GM12892 (cell line): ENCODE measurements around the gene ODAD2.

Experiments used
- DNase-seq: peaks from one replicate; pipeline ENCODE4 v3.0.0; 2011; ENCODE audit not compliant: insufficient read length
- FAIRE-seq: peaks from 2 replicates; lab custom pipeline; 2011; peaks lifted over from hg19 to GRCh38; lab: Jason Lieb, UNC
- POLR2A ChIP-seq: IDR thresholded peaks from 2 replicates; pipeline ENCODE4 v1.6.1; 2011; ENCODE audit warnings: low read depth, low read length, control low read depth
- POLR2AphosphoS5 ChIP-seq: IDR thresholded peaks from 2 replicates; pipeline ENCODE4 v1.6.1; 2011; ENCODE audit warnings: low read depth, low read length, control low read depth
- TAF1 ChIP-seq: IDR thresholded peaks from 2 replicates; pipeline ENCODE4 v1.6.1; 2011; ENCODE audit warnings: low read depth, mild to moderate bottlenecking, control low read depth, low read length, borderline replicate concordance

ODAD2 gene

GRCh38 chr10:27794157-27794556, 204.7 kb downstream of the ODAD2 start:
- TF ChIP-seq POLR2AphosphoS5 = no peak
- no peak for TF ChIP-seq POLR2A
- no peak for TF ChIP-seq TAF1
- DNase-seq = no peak
- no peak for FAIRE-seq

DNA sequence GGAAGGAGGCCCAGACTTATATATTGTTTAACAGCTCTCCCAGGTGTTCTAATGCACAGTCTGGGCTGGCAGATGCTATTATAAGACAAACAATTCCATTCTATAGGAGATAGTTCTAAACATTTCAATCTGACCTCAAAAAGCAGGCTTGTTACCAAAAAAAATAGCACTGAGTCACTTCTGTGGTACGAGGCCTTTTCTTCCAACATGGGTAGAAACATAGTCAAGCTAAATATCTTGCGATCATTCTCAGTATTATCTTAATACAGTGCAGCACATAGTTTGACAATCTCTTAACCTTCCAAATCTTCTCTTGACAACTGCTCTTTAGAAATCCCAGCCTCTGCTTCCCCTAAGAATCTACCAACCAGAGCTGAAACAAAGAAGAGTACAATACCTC, 206.7 kb downstream of the ODAD2 start:
- FAIRE-seq = no peak

GRCh38 chr10:27784272-27784671, 214.6 kb downstream of the ODAD2 start:
- FAIRE-seq (no peak), DNase-seq (no peak)
- no peak for TF ChIP-seq POLR2AphosphoS5
- TF ChIP-seq TAF1 = no peak
- no peak for TF ChIP-seq POLR2A

More for the DNA sequence above, 206.7 kb downstream of the ODAD2 start:
- no peak for DNase-seq
- TF ChIP-seq POLR2AphosphoS5 (no peak), TAF1 (no peak), POLR2A (no peak)

DNA sequence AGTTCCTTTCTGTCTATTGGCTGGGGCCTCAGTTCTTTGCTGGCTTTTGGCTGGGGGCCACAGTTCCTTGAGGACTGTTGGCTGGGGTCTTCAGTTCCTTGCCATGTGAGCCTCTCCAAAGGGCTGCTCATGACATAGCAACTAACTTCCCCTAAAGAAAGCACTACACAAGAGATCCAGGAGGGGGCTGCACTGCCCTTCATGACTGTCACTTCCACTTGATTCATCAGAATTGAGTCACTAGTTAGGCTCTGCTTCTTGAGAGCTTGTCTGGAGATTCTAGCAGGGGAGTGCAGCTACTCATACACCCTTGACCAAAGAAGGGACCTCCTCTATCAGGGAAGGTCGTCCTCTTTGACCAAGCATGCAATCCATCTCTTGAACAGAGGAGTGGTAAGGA, 215.2 kb downstream of the ODAD2 start:
- FAIRE-seq (no peak), DNase-seq (no peak)
- no peak for TF ChIP-seq TAF1
- no peak for TF ChIP-seq POLR2A
- no peak for TF ChIP-seq POLR2AphosphoS5

- DNase-seq (no peak), FAIRE-seq (no peak)
- TF ChIP-seq TAF1 (no peak), POLR2AphosphoS5 (no peak), POLR2A (no peak)
Observed at GRCh38 chr10:27779462-27780015, 219.3 kb downstream of the ODAD2 start.

- FAIRE-seq (no peak), DNase-seq (no peak)
- TF ChIP-seq POLR2A (no peak), TAF1 (no peak), POLR2AphosphoS5 (no peak)
Observed at GRCh38 chr10:27774831-27775230, 224.0 kb downstream of the ODAD2 start.

DNA sequence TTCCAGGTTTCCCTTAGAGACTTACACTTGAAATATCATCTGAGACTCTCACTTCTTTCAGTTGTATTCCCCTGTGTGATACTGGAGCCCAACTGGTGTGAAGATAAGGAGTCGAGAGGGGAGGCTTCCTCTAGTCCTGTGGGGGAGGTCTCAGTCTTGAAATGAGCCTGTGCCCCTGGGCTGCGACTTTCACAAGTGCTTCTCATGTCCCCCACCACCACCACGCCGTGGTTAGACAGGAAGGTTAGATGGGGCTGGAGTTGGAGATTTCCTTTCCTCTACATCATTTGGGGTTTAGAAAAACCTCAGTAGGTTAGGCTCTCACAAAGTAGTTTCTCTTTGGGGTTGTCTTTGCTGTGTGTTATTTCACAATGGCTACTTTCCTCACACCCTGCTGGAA, 227.6 kb downstream of the ODAD2 start:
- DNase-seq (no peak), FAIRE-seq (no peak)
- TF ChIP-seq TAF1 (no peak), POLR2A (no peak), POLR2AphosphoS5 (no peak)

GRCh38 chr10:27770181-27770580, 228.7 kb downstream of the ODAD2 start:
- no peak for FAIRE-seq
- no peak for TF ChIP-seq TAF1
- no peak for TF ChIP-seq POLR2AphosphoS5
- no peak for TF ChIP-seq POLR2A
- DNase-seq = no peak
